GM12878 (cell line): ENCODE measurements around the gene FANCC. TPM values are rescaled to one million over a fixed set of nuclear protein-coding genes. Genes with fewer than 3 reads are reported as not detected.

Source experiments
- ATAC-seq: fragments of 200-7000 bp; cut with Tn5 transposase; 3 replicates; pipeline ENCODE4 v1.9.1; 2020; ENCODE audit warnings: mild to moderate bottlenecking, moderate library complexity
- BruUV-seq: library from RNA; stranded (reverse); fragments of 400-500 nt; replicated peaks from 2 replicates; lab custom pipeline; 2021; lab: Mats Ljungman, UMichigan
- CTCF ChIA-PET: fragments of 300-600 bp; sonication (Branson Sonifier 250); formaldehyde crosslinking; extraction: SDS; loops from one replicate; lab custom pipeline; 2021; ENCODE audit warnings: inconsistent platforms; lab: Yijun Ruan, JAX
- POLR2A ChIA-PET: fragments of 350-600 bp; formaldehyde crosslinking; extraction: SDS; loops from one replicate; lab custom pipeline; 2021; ENCODE audit warnings: inconsistent platforms; lab: Charles Lee
- RAD21 ChIA-PET: fragments of 300-600 bp; sonication (Branson Sonifier 250); formaldehyde crosslinking; loops from one replicate; lab custom pipeline; 2023; ENCODE audit warnings: antibody characterized with exemption; ENCODE audit not compliant: unreplicated experiment; lab: Charles Lee
- SMC1A ChIA-PET: fragments of 300-600 bp; sonication (Branson Sonifier 250); formaldehyde crosslinking; loops from one replicate; lab custom pipeline; 2023; ENCODE audit not compliant: unreplicated experiment, uncharacterized antibody; lab: Charles Lee
- DNase-seq: peaks from one replicate; pipeline ENCODE4 v3.0.0-alpha.2; 2011; ENCODE audit warnings: low read depth, low spot score
- FAIRE-seq: peaks from 3 replicates; lab custom pipeline; 2011; peaks lifted over from hg19 to GRCh38; lab: Jason Lieb, UNC
- H2AFZ ChIP-seq: 2 replicates; pipeline ENCODE4 v1.6.0; 2011; ENCODE audit warnings: low read depth, low read length, control low read depth; ENCODE audit not compliant: control insufficient read depth
- H3K27ac ChIP-seq: 2 replicates; pipeline ENCODE4 v1.5.1; 2011; ENCODE audit warnings: control low read depth; ENCODE audit not compliant: control insufficient read depth, insufficient read depth
- H3K27me3 ChIP-seq, 2 experiments: replicated peaks in 1 of 2; 2 replicates each; pipeline versions ENCODE4 v1.6.0 to v1.6.1; 2011; ENCODE audit warnings: low read length in 1 of 2; ENCODE audit not compliant: control insufficient read depth in 2 of 2, insufficient read depth in 2 of 2
- H3K36me3 ChIP-seq, 2 experiments: 2 replicates each; pipeline ENCODE4 v1.5.1; 2011; ENCODE audit warnings: low read length in 1 of 2; ENCODE audit not compliant: control insufficient read depth in 2 of 2, insufficient read depth in 2 of 2
- H3K4me1 ChIP-seq: 2 replicates; pipeline ENCODE4 v1.6.1; 2011; ENCODE audit warnings: mild to moderate bottlenecking, low read length, moderate library complexity, mixed read lengths; ENCODE audit not compliant: control insufficient read depth, insufficient read depth
- H3K4me2 ChIP-seq: 2 replicates; pipeline ENCODE4 v1.6.0; 2011; ENCODE audit warnings: control low read depth; ENCODE audit not compliant: control insufficient read depth, insufficient read depth
- H3K4me3 ChIP-seq: fragments of 200-600 bp; sonication (generic); 2 replicates; pipeline ENCODE4 v1.5.1; 2016
- H3K79me2 ChIP-seq: 2 replicates; pipeline ENCODE4 v1.6.0; 2011; ENCODE audit warnings: low read length; ENCODE audit not compliant: control insufficient read depth, insufficient read depth
- H3K9ac ChIP-seq: 2 replicates; pipeline ENCODE4 v1.8.0; 2011; ENCODE audit warnings: low read length, control low read depth, mixed read lengths; ENCODE audit not compliant: control insufficient read depth, insufficient read depth
- H3K9me3 ChIP-seq: replicated peaks from 3 replicates; pipeline ENCODE4 v1.5.1; 2011; ENCODE audit warnings: mild to moderate bottlenecking, low read length; ENCODE audit not compliant: control insufficient read depth, insufficient read depth
- H4K20me1 ChIP-seq: 2 replicates; pipeline ENCODE4 v1.6.0; 2011; ENCODE audit not compliant: control insufficient read depth, insufficient read depth
- CBFB ChIP-seq: IDR thresholded peaks from 2 replicates; pipeline ENCODE4 v1.6.1; 2016; ENCODE audit warnings: antibody characterized with exemption, low read depth
- KLF5 ChIP-seq: fragments of 450-650 bp; IDR thresholded peaks from 2 replicates; pipeline ENCODE4 v1.6.1; 2014; ENCODE audit warnings: mild to moderate bottlenecking; ENCODE audit not compliant: partially characterized antibody
- LARP7 ChIP-seq: fragments of 450-650 bp; IDR thresholded peaks from 2 replicates; pipeline ENCODE4 v1.6.1; 2017; ENCODE audit warnings: mild to moderate bottlenecking
- NFIC ChIP-seq: IDR thresholded peaks from 2 replicates; pipeline ENCODE4 v1.6.1; 2012; ENCODE audit warnings: low read depth, mild to moderate bottlenecking, inconsistent platforms, low read length, moderate library complexity
- TARDBP ChIP-seq: IDR thresholded peaks from 2 replicates; pipeline ENCODE4 v1.6.1; 2016; ENCODE audit warnings: borderline replicate concordance
- YBX1 ChIP-seq: fragments of 450-650 bp; IDR thresholded peaks from 2 replicates; pipeline ENCODE4 v1.6.1; 2016; ENCODE audit warnings: antibody characterized with exemption
- ZNF207 ChIP-seq: fragments of 450-650 bp; IDR thresholded peaks from 2 replicates; pipeline ENCODE4 v1.6.1; 2014; ENCODE audit warnings: antibody characterized with exemption, mild to moderate bottlenecking, borderline replicate concordance
- WGBS: methylation state at CpG from one replicate; pipeline ENCODE4 v1.1.6; 2016; ENCODE audit warnings: low lambda C conversion rate; ENCODE audit not compliant: insufficient replicate concordance, insufficient coverage; ENCODE audit errors: missing lambda C conversion rate; 5-methylcytosine and 5-hydroxymethylcytosine counted together
- in situ Hi-C: fragments of 300-500 bp; cut with MboI; formaldehyde crosslinking; loops from 9 replicates; pipeline ENCODE4 v1.14.3; 2018; ENCODE audit warnings: mixed read lengths
- intact Hi-C: fragments of 100-400 bp; cut with micrococcal nuclease; formaldehyde crosslinking; loops from one replicate; pipeline ENCODE4 v1.14.2; 2022; ENCODE audit not compliant: unreplicated experiment
- polyA plus RNA-seq, 11 experiments: library from polyadenylated mRNA; depleted of rRNA in 4 of 11; unstranded in 6 of 11; stranded (reverse) in 5 of 11; fragments of >200 nt; fragmentation: Nextera tagmentation in 4 of 11; fragmentation: Illumina TruSeq in 1 of 11; extraction: Ambion mirVana in 4 of 11; extraction: Trizol in 1 of 11; gene quantifications; 1 replicate in 1 of 11; 2 replicates in 10 of 11; pipeline versions ENCODE4 v1.2.1 to v1.2.3, GENCODE V29; 2011 to 2016; ENCODE audit warnings: inconsistent platforms in 2 of 11, missing spikeins in 2 of 11, low read depth in 1 of 11
- total RNA-seq, 4 experiments: library from RNA; depleted of rRNA in 3 of 4; stranded (reverse); fragments of >200 nt in 3 of 4; fragmentation: Illumina TruSeq in 1 of 4; extraction: Trizol in 1 of 4; gene quantifications; 2 replicates each; pipeline versions ENCODE4 v1.2.1 to v1.2.3, GENCODE V29; 2013 to 2021
- TF ChIP-seq, protein P1 (sequence below): fragments of 450-650 bp; IDR thresholded peaks from 2 replicates; pipeline ENCODE4 v1.6.1; 2016; ENCODE audit warnings: mild to moderate bottlenecking
- TF ChIP-seq, protein P2 (sequence below): IDR thresholded peaks from 2 replicates; pipeline ENCODE4 v1.6.1; 2011; ENCODE audit warnings: low read depth, low read length, improper control_type of control experiment, borderline replicate concordance
- TF ChIP-seq, protein P3 (sequence below): IDR thresholded peaks from 2 replicates; pipeline ENCODE4 v1.6.1; 2011; ENCODE audit warnings: borderline replicate concordance, low read depth, mild to moderate bottlenecking, moderate library complexity, low read length; ENCODE audit not compliant: insufficient read depth, poor library complexity, severe bottlenecking
- TF ChIP-seq, protein P4 (sequence below): IDR thresholded peaks from 2 replicates; pipeline ENCODE4 v1.6.1; 2012; ENCODE audit warnings: low read depth, low read length, improper control_type of control experiment

Gene FANCC
- total and polyA plus RNA-seq, 10 of the 15 experiments (the other 5 are each of a cell fraction or from before 2014, with no cell fraction given): 1.2 to 16.8 (median 10.5) TPM

DNA sequence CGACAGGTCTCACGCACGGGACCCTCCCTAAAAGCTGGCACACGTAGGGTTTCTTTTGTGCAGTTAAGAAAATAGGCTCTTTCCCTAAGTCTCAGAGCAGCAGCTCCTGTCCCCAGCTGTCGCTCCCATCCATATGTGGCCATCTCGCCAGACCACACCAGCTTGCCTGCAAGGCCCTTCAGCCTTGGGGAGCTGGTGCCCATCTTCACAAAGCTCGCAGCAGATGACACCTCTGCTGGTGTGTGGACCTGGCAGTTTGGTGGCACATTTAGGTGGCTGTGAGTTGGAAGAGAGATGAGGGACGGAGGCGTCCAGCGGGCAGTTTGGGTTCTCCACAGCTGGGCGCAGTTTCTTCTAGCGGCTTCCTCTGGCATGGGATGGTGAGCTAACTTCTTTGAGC is 239.0 kb downstream of the FANCC start:
- no peak overlapping the region for H3K27ac ChIP-seq
- TF ChIP-seq KLF5 (no peak), NFIC (no peak), CBFB (no peak), TARDBP (no peak), ZNF207 (no peak), YBX1 (no peak), LARP7 (no peak)
- TF ChIP-seq, protein P1, sequence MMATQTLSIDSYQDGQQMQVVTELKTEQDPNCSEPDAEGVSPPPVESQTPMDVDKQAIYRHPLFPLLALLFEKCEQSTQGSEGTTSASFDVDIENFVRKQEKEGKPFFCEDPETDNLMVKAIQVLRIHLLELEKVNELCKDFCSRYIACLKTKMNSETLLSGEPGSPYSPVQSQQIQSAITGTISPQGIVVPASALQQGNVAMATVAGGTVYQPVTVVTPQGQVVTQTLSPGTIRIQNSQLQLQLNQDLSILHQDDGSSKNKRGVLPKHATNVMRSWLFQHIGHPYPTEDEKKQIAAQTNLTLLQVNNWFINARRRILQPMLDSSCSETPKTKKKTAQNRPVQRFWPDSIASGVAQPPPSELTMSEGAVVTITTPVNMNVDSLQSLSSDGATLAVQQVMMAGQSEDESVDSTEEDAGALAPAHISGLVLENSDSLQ: no peak
- TF ChIP-seq, protein P2, sequence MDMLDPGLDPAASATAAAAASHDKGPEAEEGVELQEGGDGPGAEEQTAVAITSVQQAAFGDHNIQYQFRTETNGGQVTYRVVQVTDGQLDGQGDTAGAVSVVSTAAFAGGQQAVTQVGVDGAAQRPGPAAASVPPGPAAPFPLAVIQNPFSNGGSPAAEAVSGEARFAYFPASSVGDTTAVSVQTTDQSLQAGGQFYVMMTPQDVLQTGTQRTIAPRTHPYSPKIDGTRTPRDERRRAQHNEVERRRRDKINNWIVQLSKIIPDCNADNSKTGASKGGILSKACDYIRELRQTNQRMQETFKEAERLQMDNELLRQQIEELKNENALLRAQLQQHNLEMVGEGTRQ: no peak
- TF ChIP-seq, protein P3, sequence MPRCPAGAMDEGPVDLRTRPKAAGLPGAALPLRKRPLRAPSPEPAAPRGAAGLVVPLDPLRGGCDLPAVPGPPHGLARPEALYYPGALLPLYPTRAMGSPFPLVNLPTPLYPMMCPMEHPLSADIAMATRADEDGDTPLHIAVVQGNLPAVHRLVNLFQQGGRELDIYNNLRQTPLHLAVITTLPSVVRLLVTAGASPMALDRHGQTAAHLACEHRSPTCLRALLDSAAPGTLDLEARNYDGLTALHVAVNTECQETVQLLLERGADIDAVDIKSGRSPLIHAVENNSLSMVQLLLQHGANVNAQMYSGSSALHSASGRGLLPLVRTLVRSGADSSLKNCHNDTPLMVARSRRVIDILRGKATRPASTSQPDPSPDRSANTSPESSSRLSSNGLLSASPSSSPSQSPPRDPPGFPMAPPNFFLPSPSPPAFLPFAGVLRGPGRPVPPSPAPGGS: no peak
- TF ChIP-seq, protein P4, sequence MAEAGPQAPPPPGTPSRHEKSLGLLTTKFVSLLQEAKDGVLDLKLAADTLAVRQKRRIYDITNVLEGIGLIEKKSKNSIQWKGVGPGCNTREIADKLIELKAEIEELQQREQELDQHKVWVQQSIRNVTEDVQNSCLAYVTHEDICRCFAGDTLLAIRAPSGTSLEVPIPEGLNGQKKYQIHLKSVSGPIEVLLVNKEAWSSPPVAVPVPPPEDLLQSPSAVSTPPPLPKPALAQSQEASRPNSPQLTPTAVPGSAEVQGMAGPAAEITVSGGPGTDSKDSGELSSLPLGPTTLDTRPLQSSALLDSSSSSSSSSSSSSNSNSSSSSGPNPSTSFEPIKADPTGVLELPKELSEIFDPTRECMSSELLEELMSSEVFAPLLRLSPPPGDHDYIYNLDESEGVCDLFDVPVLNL: no peak
- intact Hi-C loops: no loop called here
- in situ Hi-C loops: no loop called here
- 87% methylated on average over 11 of the region's 12 CpGs for WGBS
- no peaks in the 10 kb centered on the region for H3K9me3 ChIP-seq
- CTCF ChIA-PET: no interaction called here
- no peak for ATAC-seq
- DNase-seq: no peak
- BruUV-seq: no TSS peak
- H3K9ac ChIP-seq: no peak overlapping the region
- no peak for FAIRE-seq
- H3K4me1 ChIP-seq: no peaks in the 10 kb centered on the region
- SMC1A ChIA-PET: no interaction called here
- POLR2A ChIA-PET: no interaction called here
- no peaks in the 10 kb centered on the region for H3K79me2 ChIP-seq
- no peak overlapping the region for H3K4me3 ChIP-seq
- H2AFZ ChIP-seq: no peak overlapping the region
- no peaks in the 10 kb centered on the region for H4K20me1 ChIP-seq
- no peaks in the 10 kb centered on the region for H3K27me3 ChIP-seq
- RAD21 ChIA-PET: no interaction called here
- H3K4me2 ChIP-seq: no peak overlapping the region
- H3K36me3 ChIP-seq: peaks cover 2 to 12% of the 10 kb centered on the region in 2 experiments; a peak in 3 of 4 replicates
